MCF 10A (cell line): ENCODE results near the gene HP1BP3. TPM values are rescaled to one million over a fixed set of nuclear protein-coding genes. Genes with fewer than 3 reads are reported as not detected.
A peak's percentile ranks its signal among the peaks of the same experiment; 100 is the strongest.

ENCODE experiments used
- BruUV-seq: library from RNA; stranded (reverse); fragments of 400-500 nt; replicated peaks from 2 replicates; lab custom pipeline; 2021; lab: Mats Ljungman, UMichigan
- CTCF ChIA-PET: fragments of 300-600 bp; sonication (Branson Sonifier 250); formaldehyde crosslinking; extraction: SDS; loops from one replicate; lab custom pipeline; 2021; ENCODE audit warnings: antibody characterized with exemption, inconsistent platforms; lab: Yijun Ruan, JAX
- POLR2A ChIA-PET: fragments of 300-600, 350-650 bp; sonication (Branson Sonifier 250); formaldehyde crosslinking; extraction: SDS; loops from one replicate; lab custom pipeline; 2020; ENCODE audit warnings: antibody characterized with exemption, inconsistent platforms; lab: Yijun Ruan, JAX
- DNase-seq: peaks from one replicate; pipeline ENCODE4 v3.0.0-alpha.2; 2018; ENCODE audit not compliant: unreplicated experiment
- H3K27ac Mint-ChIP-seq: one replicate; pipeline ENCODE4 v1.8.0; 2022; ENCODE audit warnings: mild to moderate bottlenecking, low read depth, mixed read lengths; ENCODE audit not compliant: unreplicated experiment
- H3K27me3 Mint-ChIP-seq: one replicate; pipeline ENCODE4 v1.8.0; 2022; ENCODE audit warnings: mixed read lengths; ENCODE audit not compliant: insufficient read depth, unreplicated experiment
- H3K36me3 Mint-ChIP-seq: one replicate; pipeline ENCODE4 v1.8.0; 2022; ENCODE audit warnings: mild to moderate bottlenecking, moderate library complexity, mixed read lengths; ENCODE audit not compliant: insufficient read depth, unreplicated experiment
- H3K4me1 Mint-ChIP-seq: one replicate; pipeline ENCODE4 v1.8.0; 2022; ENCODE audit warnings: mixed read lengths; ENCODE audit not compliant: insufficient read depth, unreplicated experiment
- H3K4me3 Mint-ChIP-seq: one replicate; pipeline ENCODE4 v1.8.0; 2022; ENCODE audit warnings: mild to moderate bottlenecking, moderate library complexity, mixed read lengths; ENCODE audit not compliant: unreplicated experiment
- H3K9me3 Mint-ChIP-seq: one replicate; pipeline ENCODE4 v1.8.0; 2022; ENCODE audit warnings: mixed read lengths; ENCODE audit not compliant: unreplicated experiment
- CTCF ChIP-seq: fragments of 200-600 bp; IDR thresholded peaks from one replicate; pipeline ENCODE4 v1.8.0; 2022; ENCODE audit warnings: antibody characterized with exemption, mild to moderate bottlenecking; ENCODE audit not compliant: unreplicated experiment
- intact Hi-C: fragments of 100-400 bp; cut with micrococcal nuclease; formaldehyde crosslinking; loops from 2 replicates; pipeline ENCODE4 v1.14.1; 2022
- total RNA-seq: library from RNA; stranded (reverse); gene quantifications from 2 replicates; pipeline ENCODE4 v1.2.3, GENCODE V29; 2022

HP1BP3 gene
- total RNA-seq, 1 experiment from 2014 or later: 247 TPM

- CTCF ChIA-PET: interaction anchor here (1.8 kb wide), 1 partner anchor 32 kb away, joined by 8 read pairs; no protein-coding TSS in a partner anchor
- DNase-seq: no peak
- Mint-ChIP-seq H3K27me3 (no peaks in the 10 kb centered on the region), H3K9me3 (no peaks in the 10 kb centered on the region), H3K4me1 (peaks cover 8% of the 10 kb centered on the region), H3K27ac (no peak overlapping the region), H3K4me3 (peak overlapping the region; percentile 30), H3K36me3 (peaks cover 15% of the 10 kb centered on the region)
- POLR2A ChIA-PET: no interaction called here
- TSS peak; percentile 7 for BruUV-seq
- no peak for TF ChIP-seq CTCF
- intact Hi-C loops: no loop called here
Observed at GRCh38 chr1:20729155-20729931, 57.8 kb downstream of the HP1BP3 start.

- no peaks in the 10 kb centered on the region for H3K9me3 Mint-ChIP-seq
- CTCF ChIA-PET: interaction anchor here (1.8 kb wide), 1 partner anchor 31 kb away, joined by 8 read pairs; no protein-coding TSS in a partner anchor
- H3K27me3 Mint-ChIP-seq: no peaks in the 10 kb centered on the region
- peaks cover 8% of the 10 kb centered on the region for H3K4me1 Mint-ChIP-seq
- intact Hi-C loops: no loop called here
- H3K4me3 Mint-ChIP-seq: no peak overlapping the region
- no peak for TF ChIP-seq CTCF
- BruUV-seq: no TSS peak
- peaks cover 15% of the 10 kb centered on the region for H3K36me3 Mint-ChIP-seq
- DNase-seq: no peak
- H3K27ac Mint-ChIP-seq: peak overlapping the region; percentile 51
- POLR2A ChIA-PET: no interaction called here
Observed at GRCh38 chr1:20728371-20729154, 58.5 kb downstream of the HP1BP3 start.

- Mint-ChIP-seq H3K4me1 (peaks cover 8% of the 10 kb centered on the region), H3K4me3 (no peak overlapping the region), H3K36me3 (peaks cover 14% of the 10 kb centered on the region), H3K9me3 (no peaks in the 10 kb centered on the region), H3K27me3 (no peaks in the 10 kb centered on the region), H3K27ac (peak overlapping the region; percentile 51)
- CTCF ChIA-PET: interaction anchor here (1.0 to 1.8 kb wide), 2 partner anchors 31 to 468 kb away, joined by 3 to 8 read pairs; no protein-coding TSS in a partner anchor
- POLR2A ChIA-PET: no interaction called here
- BruUV-seq: no TSS peak
- no peak for DNase-seq
- TF ChIP-seq CTCF: no peak
- intact Hi-C loops: no loop called here
Observed at GRCh38 chr1:20727746-20728316, 59.3 kb downstream of the HP1BP3 start.
